Measurements from ENCODE around the gene CC2D2A.

CC2D2A gene

GRCh38 chr4:15444276-15444675 lies 25.4 kb upstream of the CC2D2A start:
- Histone ChIP-seq H2BK5ac (ENCODE audit: low read depth, low read length, poor library complexity, severe bottlenecking) (no peak overlapping the region), H3K14ac (ENCODE audit: low read length in 2 of 2) (no peak overlapping the region), H3K23ac (ENCODE audit: low read length in 2 of 2) (no peak overlapping the region), H4K8ac (ENCODE audit: low read length) (no peak overlapping the region), H3K36me3 (ENCODE audit: control insufficient read depth in 1 of 2, insufficient read depth in 2 of 2, low read depth in 1 of 2, low read length in 2 of 2) (no peaks in the 10 kb centered on the region), H3K18ac (ENCODE audit: low read depth in 1 of 2, low read length in 2 of 2) (no peak overlapping the region), H3K4me1 (ENCODE audit: control insufficient read depth, insufficient read depth, low read depth, low read length) (no peaks in the 10 kb centered on the region), H3K4me3 (ENCODE audit: insufficient read depth in 1 of 2, low read depth in 1 of 2, low read length in 2 of 2) (no peak overlapping the region), H3K4ac (ENCODE audit: low read depth in 1 of 2, low read length in 2 of 2) (no peak overlapping the region), H3K27ac (ENCODE audit: low read length, poor library complexity, severe bottlenecking) (no peak overlapping the region), H4K91ac (ENCODE audit: low read length) (no peak overlapping the region), H3K79me1 (replicated peaks; ENCODE audit: low read length, poor library complexity, severe bottlenecking) (no peaks in the 10 kb centered on the region), H2BK12ac (ENCODE audit: low read length in 2 of 2) (no peak overlapping the region), H2AK5ac (ENCODE audit: low read length, severe bottlenecking) (no peak overlapping the region), H3K27me3 (ENCODE audit: control insufficient read depth in 1 of 2, insufficient read depth in 1 of 2, low read length in 2 of 2) (no peaks in the 10 kb centered on the region), H3K9ac (ENCODE audit: low read length) (no peak overlapping the region), H2BK15ac (ENCODE audit: low read depth, poor library complexity, severe bottlenecking) (no peak overlapping the region), H2BK120ac (ENCODE audit: low read depth, low read length) (no peak overlapping the region), H2AFZ (ENCODE audit: low read depth, low read length) (no peak overlapping the region), H3K4me2 (ENCODE audit: low read length, poor library complexity, severe bottlenecking) (no peak overlapping the region), H3K9me3 (ENCODE audit: control insufficient read depth, low read length) (no peaks in the 10 kb centered on the region)
- WGBS, result 100% methylated on average over 7 of the region's 7 CpGs
- DNase-seq, result no peak

DNA sequence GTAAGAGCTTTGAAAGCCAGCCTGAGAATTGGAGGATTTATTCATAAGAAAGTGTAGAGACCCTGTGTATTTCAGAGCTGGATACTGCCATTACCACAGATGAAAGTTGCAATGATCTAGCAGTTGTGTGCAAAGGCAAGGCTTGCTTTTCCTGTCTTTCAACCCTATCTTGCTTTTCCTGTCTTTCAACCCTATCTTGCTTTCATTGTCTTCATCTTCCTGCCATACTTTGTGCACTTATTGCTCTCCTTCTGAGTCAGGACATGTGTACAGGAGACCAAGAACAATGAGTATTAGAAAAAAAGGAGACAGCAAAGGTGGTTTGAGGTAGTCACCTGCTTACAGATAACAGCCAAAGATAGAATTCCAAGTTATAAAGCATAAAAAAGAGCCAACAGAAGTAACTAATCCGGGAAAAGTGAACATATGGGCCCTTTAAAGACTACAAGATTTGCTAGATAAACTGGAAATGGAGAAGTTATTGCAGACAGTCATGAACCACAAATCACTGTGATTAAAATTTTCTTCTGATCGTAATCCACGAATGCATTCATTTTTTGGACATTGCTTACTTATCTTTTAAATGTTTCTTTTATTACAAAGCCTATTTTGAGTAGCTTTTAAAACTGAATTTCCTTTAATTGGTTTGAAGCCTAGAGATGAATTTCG lies 24.7 kb upstream of the CC2D2A start:
- Histone ChIP-seq H3K4me1 (ENCODE audit: control insufficient read depth, insufficient read depth, low read depth, low read length) (no peaks in the 10 kb centered on the region), H2BK5ac (ENCODE audit: low read depth, low read length, poor library complexity, severe bottlenecking) (no peak overlapping the region), H3K4ac (ENCODE audit: low read depth in 1 of 2, low read length in 2 of 2) (no peak overlapping the region), H4K8ac (ENCODE audit: low read length) (no peak overlapping the region), H2AFZ (ENCODE audit: low read depth, low read length) (no peak overlapping the region), H3K9ac (ENCODE audit: low read length) (no peak overlapping the region), H2AK5ac (ENCODE audit: low read length, severe bottlenecking) (no peak overlapping the region), H3K18ac (ENCODE audit: low read depth in 1 of 2, low read length in 2 of 2) (no peak overlapping the region), H4K91ac (ENCODE audit: low read length) (no peak overlapping the region), H3K4me3 (ENCODE audit: insufficient read depth in 1 of 2, low read depth in 1 of 2, low read length in 2 of 2) (no peak overlapping the region), H3K79me1 (replicated peaks; ENCODE audit: low read length, poor library complexity, severe bottlenecking) (no peaks in the 10 kb centered on the region), H3K4me2 (ENCODE audit: low read length, poor library complexity, severe bottlenecking) (no peak overlapping the region), H3K23ac (ENCODE audit: low read length in 2 of 2) (no peak overlapping the region), H3K27me3 (ENCODE audit: control insufficient read depth in 1 of 2, insufficient read depth in 1 of 2, low read length in 2 of 2) (no peaks in the 10 kb centered on the region), H3K27ac (ENCODE audit: low read length, poor library complexity, severe bottlenecking) (no peak overlapping the region), H3K9me3 (ENCODE audit: control insufficient read depth, low read length) (no peaks in the 10 kb centered on the region), H3K36me3 (ENCODE audit: control insufficient read depth in 1 of 2, insufficient read depth in 2 of 2, low read depth in 1 of 2, low read length in 2 of 2) (no peaks in the 10 kb centered on the region), H2BK120ac (ENCODE audit: low read depth, low read length) (no peak overlapping the region), H2BK15ac (ENCODE audit: low read depth, poor library complexity, severe bottlenecking) (no peak overlapping the region), H2BK12ac (ENCODE audit: low read length in 2 of 2) (no peak overlapping the region), H3K14ac (ENCODE audit: low read length in 2 of 2) (no peak overlapping the region)
- DNase-seq, result no peak
- 79% methylated on average over 2 of the region's 4 CpGs for WGBS

GRCh38 chr4:15451181-15451865 lies 18.4 kb upstream of the CC2D2A start:
- peak overlapping the region; percentile 89 for H2AK5ac ChIP-seq (ENCODE audit: low read length, severe bottlenecking)
- H3K4me2 ChIP-seq (ENCODE audit: low read length, poor library complexity, severe bottlenecking), result no peak overlapping the region
- H3K14ac ChIP-seq (ENCODE audit: low read length in 2 of 2), result no peak overlapping the region
- no peak overlapping the region for H2AFZ ChIP-seq (ENCODE audit: low read depth, low read length)
- H2BK15ac ChIP-seq (ENCODE audit: low read depth, poor library complexity, severe bottlenecking), result no peak overlapping the region
- H3K9me3 ChIP-seq (ENCODE audit: control insufficient read depth, low read length), result no peaks in the 10 kb centered on the region
- H3K9ac ChIP-seq (ENCODE audit: low read length), result peak overlapping the region; percentile 41
- peak overlapping the region in 1 of 2 experiments; percentile 18 for H3K4me3 ChIP-seq (ENCODE audit: insufficient read depth in 1 of 2, low read depth in 1 of 2, low read length in 2 of 2)
- peak overlapping the region; percentile 74 for H4K8ac ChIP-seq (ENCODE audit: low read length)
- H3K4me1 ChIP-seq (ENCODE audit: control insufficient read depth, insufficient read depth, low read depth, low read length), result peaks cover 7% of the 10 kb centered on the region
- H2BK5ac ChIP-seq (ENCODE audit: low read depth, low read length, poor library complexity, severe bottlenecking), result no peak overlapping the region
- no peaks in the 10 kb centered on the region for H3K27me3 ChIP-seq (ENCODE audit: control insufficient read depth in 1 of 2, insufficient read depth in 1 of 2, low read length in 2 of 2)
- H4K91ac ChIP-seq (ENCODE audit: low read length), result peak overlapping the region; percentile 77
- no peak overlapping the region for H3K23ac ChIP-seq (ENCODE audit: low read length in 2 of 2)
- WGBS, result 0% methylated on average over 1 of the region's 1 CpG
- H2BK12ac ChIP-seq (ENCODE audit: low read length in 2 of 2), result peak overlapping the region; percentile 14 to 92
- peak overlapping the region; percentile 73 for H2BK120ac ChIP-seq (ENCODE audit: low read depth, low read length)
- H3K27ac ChIP-seq (ENCODE audit: low read length, poor library complexity, severe bottlenecking), result peak overlapping the region; percentile 84
- H3K4ac ChIP-seq (ENCODE audit: low read depth in 1 of 2, low read length in 2 of 2), result peak overlapping the region; percentile 29 to 81
- no peaks in the 10 kb centered on the region for H3K79me1 ChIP-seq (replicated peaks; ENCODE audit: low read length, poor library complexity, severe bottlenecking)
- no peaks in the 10 kb centered on the region for H3K36me3 ChIP-seq (ENCODE audit: control insufficient read depth in 1 of 2, insufficient read depth in 2 of 2, low read depth in 1 of 2, low read length in 2 of 2)
- DNase-seq, result peak; percentile 80
- peak overlapping the region; percentile 25 to 94 for H3K18ac ChIP-seq (ENCODE audit: low read depth in 1 of 2, low read length in 2 of 2)

GRCh38 chr4:15451866-15452765 lies 17.6 kb upstream of the CC2D2A start:
- H3K36me3 ChIP-seq (ENCODE audit: control insufficient read depth in 1 of 2, insufficient read depth in 2 of 2, low read depth in 1 of 2, low read length in 2 of 2), result no peaks in the 10 kb centered on the region
- no peak overlapping the region for H4K91ac ChIP-seq (ENCODE audit: low read length)
- peak overlapping the region; percentile 86 to 94 for H3K18ac ChIP-seq (ENCODE audit: low read depth in 1 of 2, low read length in 2 of 2)
- no peak overlapping the region for H2AFZ ChIP-seq (ENCODE audit: low read depth, low read length)
- H3K27ac ChIP-seq (ENCODE audit: low read length, poor library complexity, severe bottlenecking), result peak overlapping the region; percentile 84
- H4K8ac ChIP-seq (ENCODE audit: low read length), result peak overlapping the region; percentile 57
- H2BK120ac ChIP-seq (ENCODE audit: low read depth, low read length), result peak overlapping the region; percentile 27
- H3K4me2 ChIP-seq (ENCODE audit: low read length, poor library complexity, severe bottlenecking), result peak overlapping the region; percentile 17
- H2AK5ac ChIP-seq (ENCODE audit: low read length, severe bottlenecking), result peak overlapping the region; percentile 26
- peak overlapping the region in 1 of 2 experiments; percentile 24 for H3K4ac ChIP-seq (ENCODE audit: low read depth in 1 of 2, low read length in 2 of 2)
- peak overlapping the region; percentile 41 for H3K9ac ChIP-seq (ENCODE audit: low read length)
- no peaks in the 10 kb centered on the region for H3K9me3 ChIP-seq (ENCODE audit: control insufficient read depth, low read length)
- H2BK15ac ChIP-seq (ENCODE audit: low read depth, poor library complexity, severe bottlenecking), result no peak overlapping the region
- H3K4me1 ChIP-seq (ENCODE audit: control insufficient read depth, insufficient read depth, low read depth, low read length), result peaks cover 7% of the 10 kb centered on the region
- no peak overlapping the region for H3K23ac ChIP-seq (ENCODE audit: low read length in 2 of 2)
- H2BK5ac ChIP-seq (ENCODE audit: low read depth, low read length, poor library complexity, severe bottlenecking), result no peak overlapping the region
- no peak overlapping the region for H3K14ac ChIP-seq (ENCODE audit: low read length in 2 of 2)
- H3K79me1 ChIP-seq (replicated peaks; ENCODE audit: low read length, poor library complexity, severe bottlenecking), result no peaks in the 10 kb centered on the region
- H3K27me3 ChIP-seq (ENCODE audit: control insufficient read depth in 1 of 2, insufficient read depth in 1 of 2, low read length in 2 of 2), result no peaks in the 10 kb centered on the region
- 0% methylated on average over 4 of the region's 4 CpGs for WGBS
- peak overlapping the region; percentile 39 to 85 for H2BK12ac ChIP-seq (ENCODE audit: low read length in 2 of 2)
- H3K4me3 ChIP-seq (ENCODE audit: insufficient read depth in 1 of 2, low read depth in 1 of 2, low read length in 2 of 2), result peak overlapping the region in 1 of 2 experiments; percentile 18
- peak; percentile 95 for DNase-seq
